HepG2 (cell line): Measurements from ENCODE around the gene TCF23. TPM values are rescaled to one million over a fixed set of nuclear protein-coding genes. Genes with fewer than 3 reads are reported as not detected.

Experiments used
- ATAC-seq: fragments of 200-7000 bp; cut with Tn5 transposase; 3 replicates; pipeline ENCODE4 v1.9.1; 2020; ENCODE audit warnings: mild to moderate bottlenecking, moderate library complexity
- BruUV-seq: library from RNA; stranded (reverse); fragments of 400-500 nt; replicated peaks from 2 replicates; lab custom pipeline; 2021; lab: Mats Ljungman, UMichigan
- CTCF ChIA-PET: fragments of 300-600 bp; formaldehyde crosslinking; extraction: SDS; loops from one replicate; lab custom pipeline; 2021; ENCODE audit warnings: low total read pairs, inconsistent platforms, low intra/inter-chr PET ratio; lab: Yijun Ruan, JAX
- POLR2A ChIA-PET: fragments of 350-600 bp; sonication (Branson Sonifier 250); formaldehyde crosslinking; loops from one replicate; lab custom pipeline; 2020; ENCODE audit warnings: antibody characterized with exemption, inconsistent platforms; lab: Yijun Ruan, JAX
- DNase-seq: peaks from one replicate; pipeline ENCODE4 v3.0.0-alpha.2; 2015; ENCODE audit warnings: low spot score
- FAIRE-seq: peaks from 3 replicates; lab custom pipeline; 2011; peaks lifted over from hg19 to GRCh38; lab: Jason Lieb, UNC
- H2AFZ ChIP-seq: one replicate; pipeline ENCODE4 v1.6.1; 2011; ENCODE audit warnings: low read length, inconsistent platforms
- H3K27ac ChIP-seq: fragments of 300-600 bp; 3 replicates; pipeline ENCODE4 v1.8.0; 2011; ENCODE audit warnings: mixed run types, mild to moderate bottlenecking, mixed read lengths, low read length, inconsistent platforms; ENCODE audit not compliant: insufficient read depth; ENCODE audit errors: extremely low read length
- H3K27me3 ChIP-seq, 2 experiments: fragments of 200-600 bp in 1 of 2; 2 replicates in 1 of 2; 3 replicates in 1 of 2; pipeline versions ENCODE4 v1.6.0 to v1.8.0; 2011; ENCODE audit warnings: low read length in 2 of 2, mild to moderate bottlenecking in 2 of 2, moderate library complexity in 2 of 2, inconsistent platforms in 1 of 2; ENCODE audit not compliant: insufficient read depth in 2 of 2, control insufficient read depth in 1 of 2
- H3K36me3 ChIP-seq, 2 experiments: fragments of 200-600 bp in 1 of 2; replicated peaks in 1 of 2; 2 replicates in 1 of 2; 3 replicates in 1 of 2; pipeline versions ENCODE4 v1.5.1 to v1.8.0; 2011; ENCODE audit warnings: low read length in 2 of 2, inconsistent platforms in 1 of 2; ENCODE audit not compliant: insufficient read depth in 2 of 2, control insufficient read depth in 1 of 2
- H3K4me1 ChIP-seq: 2 replicates; pipeline ENCODE4 v1.5.1; 2012; ENCODE audit warnings: low read length, inconsistent platforms; ENCODE audit not compliant: insufficient read depth
- H3K4me2 ChIP-seq: 2 replicates; pipeline ENCODE4 v1.6.0; 2011; ENCODE audit warnings: low read depth, low read length, inconsistent platforms
- H3K4me3 ChIP-seq, 3 experiments: fragments of 200-600 bp in 1 of 3; sonication (generic), shearing (Covaris generic) in 1 of 3; replicated peaks in 1 of 3; 2 replicates each; pipeline ENCODE4 v1.5.1; 2011 to 2016; ENCODE audit warnings: low read length in 3 of 3, inconsistent platforms in 2 of 3, low read depth in 2 of 3, mild to moderate bottlenecking in 2 of 3, control low read depth in 1 of 3, mixed read lengths in 1 of 3; ENCODE audit not compliant: insufficient read depth in 1 of 3
- H3K79me2 ChIP-seq: one replicate; pipeline ENCODE4 v1.6.1; 2011; ENCODE audit warnings: low read length, inconsistent platforms; ENCODE audit not compliant: insufficient read depth
- H3K9ac ChIP-seq: 2 replicates; pipeline ENCODE4 v1.6.0; 2011; ENCODE audit warnings: mild to moderate bottlenecking, low read depth, low read length, inconsistent platforms; ENCODE audit not compliant: insufficient read depth
- H3K9me3 ChIP-seq: 2 replicates; pipeline ENCODE4 v1.5.1; 2012; ENCODE audit warnings: mild to moderate bottlenecking, low read length
- H4K20me1 ChIP-seq: 2 replicates; pipeline ENCODE4 v1.6.0; 2011; ENCODE audit warnings: inconsistent platforms, mild to moderate bottlenecking, low read length, moderate library complexity; ENCODE audit not compliant: insufficient read depth
- BHLHE40 ChIP-seq: IDR thresholded peaks from 2 replicates; pipeline ENCODE4 v1.6.1; 2011; ENCODE audit warnings: low read length, improper control_type of control experiment
- CREB1 ChIP-seq, 2 experiments: fragments of 450-650 bp in 1 of 2; IDR thresholded peaks; 2 replicates each; pipeline ENCODE4 v1.6.1; 2016 to 2017; ENCODE audit warnings: control low read depth in 1 of 2, mild to moderate bottlenecking in 1 of 2, missing compliant biosample characterization in 1 of 2, missing genetic modification characterization in 1 of 2
- HDAC6 ChIP-seq: fragments of 200-600 bp; sonication (generic); IDR thresholded peaks from 2 replicates; pipeline ENCODE4 v1.7.0; 2017; ENCODE audit warnings: mild to moderate bottlenecking, antibody characterized with exemption, low read length, low read depth
- HNF4A ChIP-seq: sonication (generic); formaldehyde crosslinking; IDR thresholded peaks from 2 replicates; pipeline ENCODE4 v1.4.0; 2020; ENCODE audit warnings: missing genetic modification reagents
- KDM4B ChIP-seq: sonication (generic); formaldehyde crosslinking; IDR thresholded peaks from 2 replicates; pipeline ENCODE4 v1.4.0; 2020; ENCODE audit warnings: missing genetic modification reagents
- MAFF ChIP-seq: IDR thresholded peaks from 2 replicates; pipeline ENCODE4 v1.6.1; 2011; ENCODE audit warnings: low read depth, low read length, improper control_type of control experiment
- MED13 ChIP-seq: sonication (generic); formaldehyde crosslinking; IDR thresholded peaks from 2 replicates; pipeline ENCODE4 v1.5.0; 2020; ENCODE audit warnings: missing genetic modification reagents
- MEF2D ChIP-seq: sonication (generic); formaldehyde crosslinking; IDR thresholded peaks from 2 replicates; pipeline ENCODE4 v1.5.1; 2020; ENCODE audit warnings: mild to moderate bottlenecking, missing genetic modification reagents
- PAWR ChIP-seq: sonication (generic); formaldehyde crosslinking; IDR thresholded peaks from 2 replicates; pipeline ENCODE4 v1.4.0; 2020; ENCODE audit warnings: missing genetic modification reagents, mild to moderate bottlenecking, borderline replicate concordance
- SP1 ChIP-seq, 2 experiments: fragments of 450-650 bp in 1 of 2; sonication (generic) in 1 of 2; formaldehyde crosslinking in 1 of 2; IDR thresholded peaks; 2 replicates each; pipeline versions ENCODE4 v1.4.0 to v1.6.1; 2016 to 2020; ENCODE audit warnings: missing genetic modification reagents in 1 of 2
- TCF7L2 ChIP-seq: IDR thresholded peaks from 2 replicates; pipeline ENCODE4 v1.6.1; 2011; ENCODE audit warnings: mild to moderate bottlenecking, low read depth, low read length, moderate library complexity
- ZNF232 ChIP-seq: sonication (generic); formaldehyde crosslinking; IDR thresholded peaks from 2 replicates; pipeline ENCODE4 v1.4.0; 2020; ENCODE audit warnings: missing genetic modification reagents, borderline replicate concordance
- ZZZ3 ChIP-seq: sonication (generic); formaldehyde crosslinking; IDR thresholded peaks from 2 replicates; pipeline ENCODE4 v1.4.0; 2020; ENCODE audit warnings: missing genetic modification reagents, mild to moderate bottlenecking, borderline replicate concordance
- whole genome bisulfite sequencing: methylation state at CpG from one replicate; pipeline ENCODE4 v1.1.6; 2017; ENCODE audit warnings: low lambda C conversion rate; 5-methylcytosine and 5-hydroxymethylcytosine counted together
- in situ Hi-C: cut with HindIII; loops from 2 replicates; pipeline ENCODE4 v1.10.0; 2017; ENCODE audit warnings: low pct_unique_long_range_greater_than_20kb; ENCODE audit not compliant: extremely low pct_ligation_motif_present
- intact Hi-C: fragments of 100-400 bp; cut with micrococcal nuclease; formaldehyde crosslinking; loops from one replicate; pipeline ENCODE4 v1.10.0; 2022; ENCODE audit not compliant: unreplicated experiment
- polyA plus RNA-seq, 8 experiments: library from polyadenylated mRNA; depleted of rRNA in 3 of 8; stranded (reverse) in 7 of 8; unstranded in 1 of 8; fragments of >200 nt; fragmentation: Illumina TruSeq in 4 of 8; extraction: Trizol in 4 of 8; gene quantifications; 2 replicates each; pipeline versions ENCODE4 v1.2.1 to v1.2.3, GENCODE V29; 2011 to 2016; ENCODE audit warnings: low read depth in 4 of 8, missing spikeins in 1 of 8, mixed read lengths in 1 of 8; ENCODE audit not compliant: insufficient read depth in 1 of 8
- total RNA-seq, 5 experiments: library from RNA; depleted of rRNA; stranded (reverse); fragments of >200 nt; fragmentation: Illumina TruSeq; extraction: Trizol; gene quantifications; 2 replicates each; pipeline ENCODE4 v1.2.3, GENCODE V29; 2016; ENCODE audit warnings: low read depth in 1 of 5
- TF ChIP-seq, protein P1 (sequence below): sonication (generic); formaldehyde crosslinking; IDR thresholded peaks from 2 replicates; pipeline ENCODE4 v1.5.0; 2020; ENCODE audit warnings: missing genetic modification reagents, mild to moderate bottlenecking, borderline replicate concordance
- TF ChIP-seq, protein P2 (sequence below): sonication (generic); formaldehyde crosslinking; IDR thresholded peaks from 2 replicates; pipeline ENCODE4 v1.4.0; 2020; ENCODE audit warnings: missing genetic modification reagents, low read depth, mild to moderate bottlenecking, borderline replicate concordance
- TF ChIP-seq, protein P3 (sequence below): sonication (generic); formaldehyde crosslinking; IDR thresholded peaks from 2 replicates; pipeline ENCODE4 v1.4.0; 2020; ENCODE audit warnings: missing genetic modification reagents

The TCF23 gene
- total and polyA plus RNA-seq, 2 of the 13 experiments (the other 11 are each of a cell fraction or from before 2014, with no cell fraction given), result 0.02 to 1.4 TPM

DNA sequence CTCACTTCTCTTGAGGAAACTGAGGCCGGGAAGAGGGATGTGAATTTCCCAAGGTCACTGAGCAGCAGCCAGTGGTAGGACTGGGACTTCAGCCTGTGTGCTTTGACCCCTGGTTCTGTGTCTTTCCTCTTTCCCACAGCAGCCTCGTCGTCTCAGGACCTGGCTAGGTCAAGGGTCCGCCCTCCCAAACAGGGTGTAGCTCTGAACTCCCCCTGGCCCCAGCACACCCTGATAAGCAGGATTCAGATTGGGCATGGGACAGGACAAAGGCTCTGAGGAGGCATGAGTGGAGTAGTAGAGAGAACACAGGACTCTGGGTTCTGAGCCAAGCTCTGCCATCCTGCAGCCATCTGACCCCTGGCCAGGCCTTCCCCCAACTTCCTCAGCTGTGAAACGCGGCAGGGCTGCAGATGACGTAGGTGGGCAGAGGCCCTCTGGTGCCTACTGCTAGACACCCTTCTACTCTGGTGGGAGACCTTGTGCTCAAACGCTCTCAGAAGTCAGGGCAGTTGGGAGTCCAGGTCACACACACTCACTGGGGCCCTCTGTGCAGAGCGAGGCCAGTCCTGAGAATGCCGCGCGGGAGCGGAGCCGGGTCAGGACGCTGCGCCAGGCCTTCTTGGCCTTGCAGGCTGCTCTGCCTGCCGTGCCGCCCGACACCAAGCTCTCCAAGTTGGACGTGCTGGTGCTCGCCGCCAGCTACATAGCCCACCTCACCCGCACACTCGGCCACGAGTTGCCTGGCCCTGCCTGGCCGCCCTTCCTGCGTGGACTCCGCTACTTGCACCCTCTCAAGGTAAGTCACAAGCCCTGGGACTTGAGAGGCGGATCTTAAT is 984 bp downstream of the TCF23 start (continued):
- TF ChIP-seq, protein P1, sequence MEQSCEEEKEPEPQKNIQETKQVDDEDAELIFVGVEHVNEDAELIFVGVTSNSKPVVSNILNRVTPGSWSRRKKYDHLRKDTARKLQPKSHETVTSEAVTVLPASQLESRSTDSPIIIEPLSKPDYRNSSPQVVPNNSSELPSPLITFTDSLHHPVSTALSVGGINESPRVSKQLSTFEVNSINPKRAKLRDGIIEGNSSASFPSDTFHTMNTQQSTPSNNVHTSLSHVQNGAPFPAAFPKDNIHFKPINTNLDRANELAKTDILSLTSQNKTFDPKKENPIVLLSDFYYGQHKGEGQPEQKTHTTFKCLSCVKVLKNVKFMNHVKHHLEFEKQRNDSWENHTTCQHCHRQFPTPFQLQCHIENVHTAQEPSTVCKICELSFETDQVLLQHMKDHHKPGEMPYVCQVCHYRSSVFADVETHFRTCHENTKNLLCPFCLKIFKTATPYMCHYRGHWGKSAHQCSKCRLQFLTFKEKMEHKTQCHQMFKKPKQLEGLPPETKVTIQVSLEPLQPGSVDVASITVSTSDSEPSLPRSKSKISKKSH, result peak; percentile 52
- TF ChIP-seq CREB1 (IDR thresholded peaks at IDR 0.05) (peak; percentile 19; the same call in 1 of the 2 replicates), CREB1 (CRISPR knock-in tag; IDR thresholded peaks at IDR 0.05) (no peak), HDAC6 (no peak), BHLHE40 (no peak), SP1 (IDR thresholded peaks at IDR 0.05) (no peak), SP1 (CRISPR knock-in tag; IDR thresholded peaks at IDR 0.05) (no peak), KDM4B (CRISPR knock-in tag) (no peak), ZZZ3 (peak; percentile 41; the same call in 1 of the 2 replicates), HNF4A (0 out of 2 replicates have a peak, but pooled peaks have one; percentile 7)

DNA sequence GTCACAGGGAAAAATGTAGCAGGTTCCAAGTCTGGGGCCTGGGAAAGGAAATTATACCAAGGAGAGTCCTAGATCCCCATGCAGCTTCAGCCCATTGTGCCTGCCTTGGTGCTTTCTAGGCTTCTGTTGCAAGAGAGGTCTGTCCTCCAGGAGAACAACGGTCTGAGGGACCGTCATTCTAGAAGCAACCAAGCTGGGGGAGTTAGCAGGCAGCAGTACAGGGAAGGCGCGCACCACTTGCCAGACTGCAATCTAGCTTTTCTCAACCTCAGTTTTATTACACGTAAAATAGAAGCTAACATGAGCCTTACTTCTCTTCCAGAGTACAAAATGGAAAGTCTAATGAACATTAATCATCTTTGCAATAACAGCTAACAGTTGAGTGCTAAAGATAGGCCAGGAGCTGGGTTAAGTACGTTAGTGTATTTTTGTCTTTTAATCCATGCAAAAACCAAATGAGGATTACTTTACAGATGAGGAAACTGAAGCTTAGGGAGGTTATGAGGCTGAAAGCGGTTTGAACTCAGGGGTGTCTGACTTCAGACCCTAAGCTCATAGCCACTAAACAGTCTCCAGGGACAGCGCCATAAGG is 1.9 kb downstream of the TCF23 start:
- intact Hi-C loops, result no loop called here
- ChIA-PET CTCF (no interaction called here), POLR2A (interaction anchor here (0.7 to 1.9 kb wide), 3 partner anchors 11 to 61 kb away, joined by 3 to 7 read pairs (median 4); partner anchors contain the start of genes ATRAID and SLC5A6)
- BruUV-seq, result no TSS peak
- H3K79me2 ChIP-seq, result no peaks in the 10 kb centered on the region
- H4K20me1 ChIP-seq, result no peaks in the 10 kb centered on the region
- no peak for DNase-seq
- H3K4me2 ChIP-seq, result no peak overlapping the region; the same call in 1 of the 2 replicates
- H3K9ac ChIP-seq, result no peak overlapping the region
- H3K27me3 ChIP-seq, result peaks cover 0 to 2% of the 10 kb centered on the region in 2 experiments; a peak in 2 of 5 replicates
- no peaks in the 10 kb centered on the region for H3K9me3 ChIP-seq
- no peak for ATAC-seq
- WGBS, result 79% methylated on average over 8 of the region's 8 CpGs
- peaks cover 73% of the 10 kb centered on the region for H3K4me1 ChIP-seq
- H2AFZ ChIP-seq, result no peak overlapping the region
- H3K36me3 ChIP-seq, result no peaks in the 10 kb centered on the region
- FAIRE-seq, result no peak
- in situ Hi-C loops, result loop anchor here (5.0 kb wide), 1 partner anchor 37 kb away; no protein-coding TSS in a partner anchor
- H3K4me3 ChIP-seq, result no peak overlapping the region
- H3K27ac ChIP-seq, result no peak overlapping the region
- no peak for TF ChIP-seq ZNF232 (CRISPR knock-in tag)
- TF ChIP-seq MAFF, result no peak
- TF ChIP-seq TCF7L2, result no peak
- TF ChIP-seq MEF2D (CRISPR knock-in tag), result no peak
- no peak for TF ChIP-seq MED13 (CRISPR knock-in tag)
- TF ChIP-seq, protein P2, sequence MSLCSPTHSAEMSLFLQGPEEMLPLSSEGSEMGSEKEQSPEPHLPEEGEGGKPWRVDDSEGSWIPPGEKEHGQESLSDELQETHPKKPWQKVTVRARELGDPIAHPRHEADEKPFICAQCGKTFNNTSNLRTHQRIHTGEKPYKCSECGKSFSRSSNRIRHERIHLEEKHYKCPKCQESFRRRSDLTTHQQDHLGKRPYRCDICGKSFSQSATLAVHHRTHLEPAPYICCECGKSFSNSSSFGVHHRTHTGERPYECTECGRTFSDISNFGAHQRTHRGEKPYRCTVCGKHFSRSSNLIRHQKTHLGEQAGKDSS, result no peak
- no peak for TF ChIP-seq PAWR (CRISPR knock-in tag)
- TF ChIP-seq, protein P3, sequence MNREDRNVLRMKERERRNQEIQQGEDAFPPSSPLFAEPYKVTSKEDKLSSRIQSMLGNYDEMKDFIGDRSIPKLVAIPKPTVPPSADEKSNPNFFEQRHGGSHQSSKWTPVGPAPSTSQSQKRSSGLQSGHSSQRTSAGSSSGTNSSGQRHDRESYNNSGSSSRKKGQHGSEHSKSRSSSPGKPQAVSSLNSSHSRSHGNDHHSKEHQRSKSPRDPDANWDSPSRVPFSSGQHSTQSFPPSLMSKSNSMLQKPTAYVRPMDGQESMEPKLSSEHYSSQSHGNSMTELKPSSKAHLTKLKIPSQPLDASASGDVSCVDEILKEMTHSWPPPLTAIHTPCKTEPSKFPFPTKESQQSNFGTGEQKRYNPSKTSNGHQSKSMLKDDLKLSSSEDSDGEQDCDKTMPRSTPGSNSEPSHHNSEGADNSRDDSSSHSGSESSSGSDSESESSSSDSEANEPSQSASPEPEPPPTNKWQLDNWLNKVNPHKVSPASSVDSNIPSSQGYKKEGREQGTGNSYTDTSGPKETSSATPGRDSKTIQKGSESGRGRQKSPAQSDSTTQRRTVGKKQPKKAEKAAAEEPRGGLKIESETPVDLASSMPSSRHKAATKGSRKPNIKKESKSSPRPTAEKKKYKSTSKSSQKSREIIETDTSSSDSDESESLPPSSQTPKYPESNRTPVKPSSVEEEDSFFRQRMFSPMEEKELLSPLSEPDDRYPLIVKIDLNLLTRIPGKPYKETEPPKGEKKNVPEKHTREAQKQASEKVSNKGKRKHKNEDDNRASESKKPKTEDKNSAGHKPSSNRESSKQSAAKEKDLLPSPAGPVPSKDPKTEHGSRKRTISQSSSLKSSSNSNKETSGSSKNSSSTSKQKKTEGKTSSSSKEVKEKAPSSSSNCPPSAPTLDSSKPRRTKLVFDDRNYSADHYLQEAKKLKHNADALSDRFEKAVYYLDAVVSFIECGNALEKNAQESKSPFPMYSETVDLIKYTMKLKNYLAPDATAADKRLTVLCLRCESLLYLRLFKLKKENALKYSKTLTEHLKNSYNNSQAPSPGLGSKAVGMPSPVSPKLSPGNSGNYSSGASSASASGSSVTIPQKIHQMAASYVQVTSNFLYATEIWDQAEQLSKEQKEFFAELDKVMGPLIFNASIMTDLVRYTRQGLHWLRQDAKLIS (CRISPR knock-in tag), result no peak
